Measurements from ENCODE around the gene DUSP7. TPM values are rescaled to one million over a fixed set of nuclear protein-coding genes. Genes with fewer than 3 reads are reported as not detected.

Gene DUSP7
- total RNA-seq, 6 experiments from 2014 or later = 31.7 to 43.3 (median 37.4) TPM

GRCh38 chr3:52026041-52026440 is 30.3 kb downstream of the DUSP7 start:
- peaks cover 9% of the 10 kb centered on the region; the same call in 1 of the 2 replicates for H3K9me3 Mint-ChIP-seq
- no peaks in the 10 kb centered on the region; the same call in 1 of the 2 replicates for H3K27me3 Mint-ChIP-seq (ENCODE audit: insufficient read depth)
- no peak for DNase-seq
- H3K4me1 Mint-ChIP-seq (ENCODE audit: low read depth) = peaks cover 27% of the 10 kb centered on the region
- H3K4me3 Mint-ChIP-seq = no peak overlapping the region
- TF ChIP-seq CTCF (IDR thresholded peaks at IDR 0.05) = no peak
- H3K27ac Mint-ChIP-seq = no peak overlapping the region
- H3K36me3 Mint-ChIP-seq (ENCODE audit: low read depth) = no peaks in the 10 kb centered on the region

GRCh38 chr3:52025453-52025852 is 30.9 kb downstream of the DUSP7 start:
- no peaks in the 10 kb centered on the region for H3K36me3 Mint-ChIP-seq (ENCODE audit: low read depth)

DNA sequence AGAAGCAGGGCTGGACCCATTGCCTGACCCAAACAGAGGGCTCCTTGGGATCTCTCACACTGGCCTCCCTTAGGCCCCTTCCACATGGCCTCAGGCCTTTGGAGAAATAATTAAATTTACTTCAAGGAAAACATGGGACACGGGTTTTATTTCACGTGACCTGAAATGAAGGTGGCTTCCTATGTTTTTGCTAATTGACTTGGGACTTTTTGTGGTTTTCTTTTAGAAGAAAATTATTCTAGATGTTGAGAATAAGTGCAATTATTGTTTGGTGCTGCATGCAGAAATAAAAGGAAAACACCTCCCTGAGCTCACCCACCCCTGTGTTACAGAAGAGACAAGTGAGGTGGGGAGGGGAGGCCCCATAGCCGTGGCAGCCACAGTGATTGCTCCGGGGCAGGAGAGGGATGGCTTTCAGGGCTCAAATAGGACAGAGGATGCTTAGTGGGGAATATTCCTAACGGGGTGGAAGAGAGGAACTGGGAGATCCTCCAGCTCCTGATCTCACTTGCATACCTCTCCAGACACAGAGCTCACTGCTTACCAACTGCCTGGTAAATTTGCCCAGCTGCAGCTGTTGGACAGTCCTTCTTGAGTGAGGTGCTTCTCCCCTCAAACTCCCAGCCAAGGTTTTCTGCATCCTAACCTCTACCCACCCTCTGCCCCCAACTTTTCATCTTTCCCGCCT is 31.5 kb downstream of the DUSP7 start:
- Mint-ChIP-seq H3K9me3 (no peaks in the 10 kb centered on the region), H3K4me1 (ENCODE audit: low read depth) (peaks cover 27% of the 10 kb centered on the region), H3K27me3 (ENCODE audit: insufficient read depth) (no peaks in the 10 kb centered on the region; the same call in 1 of the 2 replicates), H3K36me3 (ENCODE audit: low read depth) (no peaks in the 10 kb centered on the region), H3K4me3 (no peak overlapping the region), H3K27ac (no peak overlapping the region)
- no peak for TF ChIP-seq CTCF (IDR thresholded peaks at IDR 0.05)
- DNase-seq = no peak

More at GRCh38 chr3:52025453-52025852, 30.9 kb downstream of the DUSP7 start:
- no peak for DNase-seq
- H3K9me3 Mint-ChIP-seq = peaks cover 3% of the 10 kb centered on the region; the same call in 1 of the 2 replicates
- no peaks in the 10 kb centered on the region; the same call in 1 of the 2 replicates for H3K27me3 Mint-ChIP-seq (ENCODE audit: insufficient read depth)
- no peak overlapping the region for H3K4me3 Mint-ChIP-seq
- H3K4me1 Mint-ChIP-seq (ENCODE audit: low read depth) = peaks cover 27% of the 10 kb centered on the region
- TF ChIP-seq CTCF (IDR thresholded peaks at IDR 0.05) = no peak
- H3K27ac Mint-ChIP-seq = no peak overlapping the region

GRCh38 chr3:52023860-52024764 is 32.3 kb downstream of the DUSP7 start:
- no peak overlapping the region for H3K27ac Mint-ChIP-seq
- no peaks in the 10 kb centered on the region; the same call in 1 of the 2 replicates for H3K27me3 Mint-ChIP-seq (ENCODE audit: insufficient read depth)
- H3K9me3 Mint-ChIP-seq = no peaks in the 10 kb centered on the region
- peaks cover 27% of the 10 kb centered on the region for H3K4me1 Mint-ChIP-seq (ENCODE audit: low read depth)
- no peak for TF ChIP-seq CTCF (IDR thresholded peaks at IDR 0.05)
- H3K36me3 Mint-ChIP-seq (ENCODE audit: low read depth) = no peaks in the 10 kb centered on the region
- no peak overlapping the region for H3K4me3 Mint-ChIP-seq
- DNase-seq = no peak

- Mint-ChIP-seq H3K36me3 (ENCODE audit: low read depth) (no peaks in the 10 kb centered on the region), H3K4me3 (no peak overlapping the region), H3K9me3 (no peaks in the 10 kb centered on the region), H3K4me1 (ENCODE audit: low read depth) (peaks cover 27% of the 10 kb centered on the region), H3K27ac (peak overlapping the region; percentile 69; the same call in 1 of the 2 replicates), H3K27me3 (ENCODE audit: insufficient read depth) (no peaks in the 10 kb centered on the region; the same call in 1 of the 2 replicates)
- DNase-seq = no peak
- no peak for TF ChIP-seq CTCF (IDR thresholded peaks at IDR 0.05)
Observed at GRCh38 chr3:52023101-52023770, 33.1 kb downstream of the DUSP7 start.

Measured in HFFc6 (cell line).